Skin epidermis (tissue), 12 donors: Measurements from ENCODE around the gene CCDC187.

ENCODE experiments used
- H3K27ac ChIP-seq, 21 experiments: fragments of 200-600 bp; sonication (generic) in 11 of 21; one replicate each; pipeline ENCODE4 v1.5.0; 2020; ENCODE audit warnings: mild to moderate bottlenecking in 3 of 21, inconsistent platforms in 2 of 21, moderate library complexity in 2 of 21
- H3K4me3 ChIP-seq, 7 experiments: fragments of 200-600 bp; sonication (generic) in 2 of 7; one replicate each; pipeline ENCODE4 v1.5.0; 2020; ENCODE audit warnings: inconsistent platforms in 2 of 7, mild to moderate bottlenecking in 2 of 7, moderate library complexity in 1 of 7

CCDC187 gene

GRCh38 chr9:136225366-136225747 lies 78.5 kb downstream of the CCDC187 start:
- no peak overlapping the region for H3K4me3 ChIP-seq
- peak overlapping the region in 16 of 21 experiments; percentile 24 to 82 (median 54) for H3K27ac ChIP-seq

GRCh38 chr9:136223871-136224640 lies 79.8 kb downstream of the CCDC187 start:
- Histone ChIP-seq H3K4me3 (no peak overlapping the region), H3K27ac (peak overlapping the region in 3 of 21 experiments; percentile 71 to 82 (median 74))

- Histone ChIP-seq H3K4me3 (no peak overlapping the region), H3K27ac (no peak overlapping the region)
Observed at GRCh38 chr9:136222906-136223285, 81.0 kb downstream of the CCDC187 start.

GRCh38 chr9:136222166-136222905 lies 81.6 kb downstream of the CCDC187 start:
- Histone ChIP-seq H3K27ac (no peak overlapping the region), H3K4me3 (no peak overlapping the region)

- Histone ChIP-seq H3K27ac (peak overlapping the region in 1 of 21 experiments; percentile 44), H3K4me3 (no peak overlapping the region)
Observed at GRCh38 chr9:136220017-136220729, 83.7 kb downstream of the CCDC187 start.

- H3K27ac ChIP-seq, result peak overlapping the region in 1 of 21 experiments; percentile 49
Observed at GRCh38 chr9:136219276-136219675, 84.6 kb downstream of the CCDC187 start.

GRCh38 chr9:136218673-136219072 lies 85.2 kb downstream of the CCDC187 start:
- no peak overlapping the region for H3K27ac ChIP-seq
- no peak overlapping the region for H3K4me3 ChIP-seq

More at GRCh38 chr9:136219276-136219675, 84.6 kb downstream of the CCDC187 start:
- H3K4me3 ChIP-seq, result no peak overlapping the region

GRCh38 chr9:136218271-136218670 lies 85.6 kb downstream of the CCDC187 start:
- Histone ChIP-seq H3K27ac (no peak overlapping the region), H3K4me3 (no peak overlapping the region)

- no peak overlapping the region for H3K27ac ChIP-seq
- no peak overlapping the region for H3K4me3 ChIP-seq
Observed at GRCh38 chr9:136216541-136217244, 87.2 kb downstream of the CCDC187 start.

- no peak overlapping the region for H3K4me3 ChIP-seq
- no peak overlapping the region for H3K27ac ChIP-seq
Observed at GRCh38 chr9:136213733-136214132, 90.2 kb downstream of the CCDC187 start.

- Histone ChIP-seq H3K27ac (no peak overlapping the region), H3K4me3 (no peak overlapping the region)
Observed at GRCh38 chr9:136212345-136212950, 91.4 kb downstream of the CCDC187 start.

GRCh38 chr9:136211441-136212344 lies 92.2 kb downstream of the CCDC187 start:
- H3K4me3 ChIP-seq, result no peak overlapping the region
- no peak overlapping the region for H3K27ac ChIP-seq

GRCh38 chr9:136211006-136211405 lies 92.9 kb downstream of the CCDC187 start:
- H3K27ac ChIP-seq, result no peak overlapping the region
- H3K4me3 ChIP-seq, result no peak overlapping the region

GRCh38 chr9:136210276-136210675 lies 93.6 kb downstream of the CCDC187 start:
- no peak overlapping the region for H3K27ac ChIP-seq
- H3K4me3 ChIP-seq, result no peak overlapping the region

GRCh38 chr9:136209786-136210185 lies 94.1 kb downstream of the CCDC187 start:
- no peak overlapping the region for H3K27ac ChIP-seq
- no peak overlapping the region for H3K4me3 ChIP-seq

- Histone ChIP-seq H3K27ac (no peak overlapping the region), H3K4me3 (no peak overlapping the region)
Observed at GRCh38 chr9:136209232-136209631, 94.7 kb downstream of the CCDC187 start.

GRCh38 chr9:136208675-136209074 lies 95.2 kb downstream of the CCDC187 start:
- Histone ChIP-seq H3K27ac (no peak overlapping the region), H3K4me3 (no peak overlapping the region)

- no peak overlapping the region for H3K27ac ChIP-seq
Observed at GRCh38 chr9:136207616-136208015, 96.3 kb downstream of the CCDC187 start.

More at GRCh38 chr9:136207616-136208015, 96.3 kb downstream of the CCDC187 start:
- no peak overlapping the region for H3K4me3 ChIP-seq
